ENCODE results near the gene YOD1. TPM values are rescaled to one million over a fixed set of nuclear protein-coding genes. Genes with fewer than 3 reads are reported as not detected.

The YOD1 gene
- total RNA-seq, 1 donor from 2014 or later, result 5.5 TPM

DNA sequence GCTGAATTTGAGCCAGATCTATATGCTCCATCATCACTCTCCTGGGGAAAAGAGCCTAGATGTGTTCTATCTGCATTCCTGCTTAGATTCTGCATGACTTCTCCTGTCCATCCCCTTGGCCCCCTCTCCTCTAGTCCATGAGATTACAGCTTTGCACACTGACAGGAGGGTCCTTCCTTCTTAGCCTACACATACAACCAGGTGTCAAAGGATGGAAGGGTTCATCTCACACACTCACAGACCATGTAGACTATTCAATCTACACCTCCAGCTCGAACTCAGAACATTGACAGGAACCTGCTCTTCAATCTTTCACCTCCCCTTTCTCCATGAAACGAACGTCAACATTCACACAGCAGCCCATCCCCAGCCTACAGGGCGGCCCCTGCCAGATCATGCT lies 32.3 kb downstream of the YOD1 start:
- Mint-ChIP-seq H3K27ac (ENCODE audit: unreplicated experiment) (no peak overlapping the region), H3K27me3 (ENCODE audit: low read depth) (peaks cover 11% of the 10 kb centered on the region), H3K36me3 (ENCODE audit: low read depth) (peaks cover 2% of the 10 kb centered on the region), H3K9me3 (ENCODE audit: low read depth) (no peaks in the 10 kb centered on the region), H3K4me3 (ENCODE audit: unreplicated experiment) (no peak overlapping the region), H3K4me1 (ENCODE audit: low read depth) (peaks cover 17% of the 10 kb centered on the region)
- TF ChIP-seq, protein P1, sequence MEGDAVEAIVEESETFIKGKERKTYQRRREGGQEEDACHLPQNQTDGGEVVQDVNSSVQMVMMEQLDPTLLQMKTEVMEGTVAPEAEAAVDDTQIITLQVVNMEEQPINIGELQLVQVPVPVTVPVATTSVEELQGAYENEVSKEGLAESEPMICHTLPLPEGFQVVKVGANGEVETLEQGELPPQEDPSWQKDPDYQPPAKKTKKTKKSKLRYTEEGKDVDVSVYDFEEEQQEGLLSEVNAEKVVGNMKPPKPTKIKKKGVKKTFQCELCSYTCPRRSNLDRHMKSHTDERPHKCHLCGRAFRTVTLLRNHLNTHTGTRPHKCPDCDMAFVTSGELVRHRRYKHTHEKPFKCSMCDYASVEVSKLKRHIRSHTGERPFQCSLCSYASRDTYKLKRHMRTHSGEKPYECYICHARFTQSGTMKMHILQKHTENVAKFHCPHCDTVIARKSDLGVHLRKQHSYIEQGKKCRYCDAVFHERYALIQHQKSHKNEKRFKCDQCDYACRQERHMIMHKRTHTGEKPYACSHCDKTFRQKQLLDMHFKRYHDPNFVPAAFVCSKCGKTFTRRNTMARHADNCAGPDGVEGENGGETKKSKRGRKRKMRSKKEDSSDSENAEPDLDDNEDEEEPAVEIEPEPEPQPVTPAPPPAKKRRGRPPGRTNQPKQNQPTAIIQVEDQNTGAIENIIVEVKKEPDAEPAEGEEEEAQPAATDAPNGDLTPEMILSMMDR (IDR thresholded peaks at IDR 0.05), result no peak
- DNase-seq (ENCODE audit: low spot score), result no peak

GRCh38 chr1:207017615-207018559 lies 33.1 kb downstream of the YOD1 start:
- no peak for DNase-seq (ENCODE audit: low spot score)
- Mint-ChIP-seq H3K9me3 (ENCODE audit: low read depth) (no peaks in the 10 kb centered on the region), H3K4me3 (ENCODE audit: unreplicated experiment) (no peak overlapping the region), H3K4me1 (ENCODE audit: low read depth) (peaks cover 13% of the 10 kb centered on the region), H3K27me3 (ENCODE audit: low read depth) (peaks cover 18% of the 10 kb centered on the region), H3K36me3 (ENCODE audit: low read depth) (peaks cover 2% of the 10 kb centered on the region), H3K27ac (ENCODE audit: unreplicated experiment) (no peak overlapping the region)
- TF ChIP-seq, protein P1 (IDR thresholded peaks at IDR 0.05), result no peak

- H3K27me3 Mint-ChIP-seq (ENCODE audit: low read depth), result peaks cover 23% of the 10 kb centered on the region
- no peak for DNase-seq (ENCODE audit: low spot score)
- no peak overlapping the region for H3K4me3 Mint-ChIP-seq (ENCODE audit: unreplicated experiment)
- H3K4me1 Mint-ChIP-seq (ENCODE audit: low read depth), result peaks cover 2% of the 10 kb centered on the region
- H3K36me3 Mint-ChIP-seq (ENCODE audit: low read depth), result peaks cover 2% of the 10 kb centered on the region
- TF ChIP-seq, protein P1 (IDR thresholded peaks at IDR 0.05), result no peak
- H3K27ac Mint-ChIP-seq (ENCODE audit: unreplicated experiment), result no peak overlapping the region
- H3K9me3 Mint-ChIP-seq (ENCODE audit: low read depth), result no peaks in the 10 kb centered on the region
Measured at GRCh38 chr1:207015791-207016190, 35.2 kb downstream of the YOD1 start.

GRCh38 chr1:207014728-207015127 lies 36.3 kb downstream of the YOD1 start:
- Mint-ChIP-seq H3K9me3 (ENCODE audit: low read depth) (no peaks in the 10 kb centered on the region), H3K27me3 (ENCODE audit: low read depth) (peaks cover 23% of the 10 kb centered on the region), H3K4me3 (ENCODE audit: unreplicated experiment) (no peak overlapping the region), H3K36me3 (ENCODE audit: low read depth) (peaks cover 2% of the 10 kb centered on the region), H3K27ac (ENCODE audit: unreplicated experiment) (no peak overlapping the region), H3K4me1 (ENCODE audit: low read depth) (no peaks in the 10 kb centered on the region)
- TF ChIP-seq, protein P1 (IDR thresholded peaks at IDR 0.05), result no peak
- no peak for DNase-seq (ENCODE audit: low spot score)

DNA sequence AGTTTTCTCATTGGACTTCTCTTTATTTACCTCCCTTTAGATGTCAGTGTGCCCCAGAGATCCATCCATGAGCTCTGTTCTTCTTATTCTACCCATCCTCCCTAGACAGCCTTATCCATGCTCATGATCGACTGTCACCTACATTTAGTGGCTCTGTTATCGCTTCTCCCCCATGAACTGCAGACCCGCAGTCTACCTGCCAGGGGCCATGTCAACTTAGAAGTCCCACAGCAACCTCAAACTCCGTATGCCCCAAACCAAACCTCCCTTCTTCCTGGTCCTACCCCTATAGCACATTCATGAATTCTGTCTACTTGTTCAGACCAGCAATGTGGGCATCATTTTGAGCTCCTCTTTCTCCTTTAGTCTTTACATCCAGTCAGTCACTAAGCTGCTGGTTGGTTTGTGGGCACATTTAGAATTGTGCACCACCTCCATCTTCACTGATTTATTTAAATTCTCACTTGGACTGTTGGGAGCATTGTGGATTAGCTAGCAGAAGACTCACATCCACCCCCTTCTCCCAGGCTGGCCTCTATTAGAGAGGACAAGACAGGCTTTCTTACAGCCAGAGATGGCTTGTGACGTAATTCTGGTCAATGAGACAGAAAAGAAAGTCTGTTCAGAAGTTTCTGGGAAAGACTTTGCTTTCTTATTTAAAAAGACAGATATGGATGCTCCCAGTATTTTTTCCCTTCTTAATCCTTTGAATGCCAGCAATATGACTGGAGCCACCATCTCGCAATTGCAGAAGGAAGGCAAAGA lies 37.5 kb downstream of the YOD1 start:
- Mint-ChIP-seq H3K4me3 (ENCODE audit: unreplicated experiment) (no peak overlapping the region), H3K27ac (ENCODE audit: unreplicated experiment) (no peak overlapping the region), H3K27me3 (ENCODE audit: low read depth) (peaks cover 23% of the 10 kb centered on the region), H3K9me3 (ENCODE audit: low read depth) (no peaks in the 10 kb centered on the region), H3K36me3 (ENCODE audit: low read depth) (peaks cover 2% of the 10 kb centered on the region), H3K4me1 (ENCODE audit: low read depth) (no peaks in the 10 kb centered on the region)
- TF ChIP-seq, protein P1 (IDR thresholded peaks at IDR 0.05), result no peak
- DNase-seq (ENCODE audit: low spot score), result no peak
